A172 (cell line): ENCODE results near the gene GPR15. TPM values are rescaled to one million over a fixed set of nuclear protein-coding genes. Genes with fewer than 3 reads are reported as not detected.

ENCODE experiments used
- DNase-seq: peaks from one replicate; pipeline ENCODE4 v3.0.0-alpha.2; 2015; ENCODE audit warnings: low spot score
- total RNA-seq: library from RNA; depleted of rRNA; stranded (reverse); fragments of >200 nt; shearing (Covaris generic); gene quantifications from 2 replicates; pipeline ENCODE4 v1.2.3, GENCODE V29; 2014

GPR15 gene
- total RNA-seq, 1 experiment from 2014 or later = not detected

DNA sequence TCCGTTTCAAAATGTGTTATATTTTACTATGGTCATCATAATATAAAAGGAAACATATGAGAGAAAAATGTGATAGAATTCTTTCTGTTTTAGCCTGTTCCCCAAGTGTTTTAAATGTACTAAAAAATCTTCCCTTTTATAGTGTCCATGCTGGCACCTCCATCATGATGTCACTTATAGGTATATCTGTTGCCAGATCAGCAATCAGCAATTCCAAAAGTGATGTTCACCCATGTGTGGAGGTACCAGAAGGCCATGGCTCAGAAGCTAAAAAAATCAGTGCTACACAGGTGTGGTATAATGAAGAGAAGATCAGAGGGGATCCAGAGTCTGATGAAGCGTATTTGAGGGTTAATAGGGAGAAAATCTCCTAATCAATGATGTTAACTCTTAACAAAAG lies 1.1 kb upstream of the GPR15 start:
- no peak for DNase-seq

DNA sequence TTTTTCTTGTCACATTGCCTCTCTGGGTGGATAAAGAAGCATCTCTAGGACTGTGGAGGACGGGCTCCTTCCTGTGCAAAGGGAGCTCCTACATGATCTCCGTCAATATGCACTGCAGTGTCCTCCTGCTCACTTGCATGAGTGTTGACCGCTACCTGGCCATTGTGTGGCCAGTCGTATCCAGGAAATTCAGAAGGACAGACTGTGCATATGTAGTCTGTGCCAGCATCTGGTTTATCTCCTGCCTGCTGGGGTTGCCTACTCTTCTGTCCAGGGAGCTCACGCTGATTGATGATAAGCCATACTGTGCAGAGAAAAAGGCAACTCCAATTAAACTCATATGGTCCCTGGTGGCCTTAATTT lies 478 bp downstream of the GPR15 start:
- DNase-seq = no peak

DNA sequence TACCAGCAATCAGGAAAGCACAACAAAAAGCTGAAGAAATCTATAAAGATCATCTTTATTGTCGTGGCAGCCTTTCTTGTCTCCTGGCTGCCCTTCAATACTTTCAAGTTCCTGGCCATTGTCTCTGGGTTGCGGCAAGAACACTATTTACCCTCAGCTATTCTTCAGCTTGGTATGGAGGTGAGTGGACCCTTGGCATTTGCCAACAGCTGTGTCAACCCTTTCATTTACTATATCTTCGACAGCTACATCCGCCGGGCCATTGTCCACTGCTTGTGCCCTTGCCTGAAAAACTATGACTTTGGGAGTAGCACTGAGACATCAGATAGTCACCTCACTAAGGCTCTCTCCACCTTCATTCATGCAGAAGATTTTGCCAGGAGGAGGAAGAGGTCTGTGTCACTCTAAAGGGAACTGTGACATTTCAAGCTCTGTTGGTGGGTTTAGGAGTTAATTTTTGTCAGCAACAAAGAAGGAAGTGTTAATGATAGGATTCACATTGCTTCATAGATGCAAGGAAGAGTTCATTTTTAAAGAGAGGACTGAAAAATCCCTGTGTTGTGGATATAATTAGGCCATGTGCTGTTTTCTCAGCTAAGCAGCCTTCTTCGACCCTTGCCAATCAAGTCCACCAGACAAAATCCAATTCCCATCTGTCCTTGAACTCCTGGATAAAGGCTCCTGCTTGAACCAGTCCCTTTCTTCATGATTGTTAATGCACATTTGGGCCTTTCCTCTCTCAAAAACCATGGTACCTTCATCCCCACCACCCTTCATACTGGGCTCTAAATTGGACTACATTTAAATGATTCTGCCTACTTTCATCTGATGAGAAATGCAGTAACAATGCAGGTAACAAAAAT lies 1.2 kb downstream of the GPR15 start:
- DNase-seq = no peak

DNA sequence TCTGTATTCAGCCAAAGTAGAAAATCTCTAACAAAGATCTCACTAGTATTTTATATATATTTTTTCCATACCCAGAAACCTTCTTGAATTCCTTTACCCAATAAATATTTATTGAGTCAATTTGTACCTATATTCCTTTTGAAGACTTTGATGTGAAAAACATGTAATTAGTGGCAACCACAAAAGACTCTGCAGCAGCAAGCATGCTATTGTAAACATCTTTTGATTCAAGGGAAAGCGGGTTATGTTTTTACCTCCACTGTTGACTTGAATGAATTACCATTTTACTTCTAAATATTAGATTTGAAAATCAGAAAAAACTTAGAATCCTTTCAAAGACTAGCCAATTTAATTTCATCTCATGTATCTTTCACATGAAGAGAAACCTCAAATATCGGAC lies 2.4 kb downstream of the GPR15 start:
- DNase-seq = no peak

DNA sequence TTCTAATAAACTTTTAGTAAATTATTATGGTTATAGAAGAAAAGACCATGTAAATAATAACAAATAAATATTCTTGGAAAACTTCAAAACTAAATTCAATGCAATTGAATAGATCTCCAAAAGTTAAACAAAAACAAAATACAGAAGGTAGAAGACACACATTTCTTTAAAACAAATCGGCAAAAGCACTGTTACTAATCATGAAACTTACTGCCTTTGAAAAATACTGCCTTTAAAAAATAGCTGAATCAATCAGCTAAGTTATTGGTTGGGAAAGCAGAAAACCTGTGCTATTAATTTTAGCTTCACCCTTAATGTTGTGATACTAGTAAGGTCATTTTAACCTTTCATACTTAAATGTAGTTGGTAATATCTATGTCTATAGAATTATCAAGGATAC lies 3.0 kb downstream of the GPR15 start:
- DNase-seq = no peak

GRCh38 chr3:98536456-98537017 lies 4.8 kb downstream of the GPR15 start:
- DNase-seq = no peak

DNA sequence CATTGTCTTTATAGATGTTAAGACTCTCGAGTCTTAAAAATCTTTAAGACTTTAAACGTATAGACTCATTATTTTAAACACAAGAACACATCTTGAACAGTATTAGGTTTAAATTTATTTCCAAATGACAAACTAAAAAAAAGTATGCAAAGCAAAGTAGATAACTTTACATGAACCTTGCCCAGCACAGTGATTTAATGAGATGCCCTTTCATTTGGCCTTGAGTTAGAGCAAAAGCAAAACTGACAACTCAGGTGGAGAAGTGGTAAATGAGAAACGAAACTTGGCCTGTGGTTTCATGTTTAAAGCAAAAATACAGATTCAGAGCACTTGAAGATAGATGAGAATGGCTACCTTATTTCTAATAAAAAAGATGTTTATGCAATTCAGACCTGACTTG lies 8.6 kb downstream of the GPR15 start:
- DNase-seq = no peak

GRCh38 chr3:98541695-98542094 lies 9.9 kb downstream of the GPR15 start:
- DNase-seq = no peak

GRCh38 chr3:98542623-98543022 lies 10.8 kb downstream of the GPR15 start:
- DNase-seq = no peak

DNA sequence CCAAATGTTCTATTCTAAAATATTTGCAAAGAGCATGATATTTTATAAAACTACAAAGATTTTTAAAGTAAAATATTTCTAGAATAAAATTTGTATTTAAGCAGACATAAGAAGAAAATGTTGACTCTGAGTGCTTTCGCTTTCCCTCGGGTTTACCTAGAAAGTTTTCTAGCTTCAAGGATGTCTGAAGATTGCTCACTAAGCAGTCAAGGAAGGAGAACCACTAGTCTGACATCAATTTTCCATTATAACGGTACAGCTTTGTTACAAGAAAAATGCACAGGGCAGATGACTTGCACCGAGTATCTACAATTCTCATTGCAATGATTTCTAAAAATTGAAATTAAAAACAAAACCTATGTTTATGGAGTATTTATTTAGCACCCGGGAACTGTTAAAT lies 14.2 kb downstream of the GPR15 start:
- DNase-seq = no peak

- DNase-seq = no peak
Measured at GRCh38 chr3:98548544-98548943, 16.8 kb downstream of the GPR15 start.

DNA sequence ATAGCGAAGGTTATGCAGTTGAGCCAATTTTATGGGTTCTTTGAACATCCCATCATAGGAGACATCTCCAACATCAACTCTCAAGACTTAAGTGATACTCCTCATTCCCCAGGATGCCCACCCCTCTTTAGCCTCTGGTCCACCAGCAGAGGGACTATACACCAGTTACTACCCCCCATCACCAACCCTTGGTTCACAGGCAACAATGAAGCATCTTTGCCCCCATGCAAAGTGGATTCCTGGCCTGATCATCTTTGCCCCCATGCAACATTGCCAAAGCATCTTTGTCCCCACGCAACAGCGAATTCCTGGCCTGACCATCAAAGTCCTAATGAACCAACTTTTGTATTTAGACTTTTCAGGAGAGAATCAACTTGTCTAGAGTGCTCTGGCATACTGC lies 19.1 kb downstream of the GPR15 start:
- DNase-seq = no peak

GRCh38 chr3:98551236-98551635 lies 19.5 kb downstream of the GPR15 start:
- DNase-seq = no peak

DNA sequence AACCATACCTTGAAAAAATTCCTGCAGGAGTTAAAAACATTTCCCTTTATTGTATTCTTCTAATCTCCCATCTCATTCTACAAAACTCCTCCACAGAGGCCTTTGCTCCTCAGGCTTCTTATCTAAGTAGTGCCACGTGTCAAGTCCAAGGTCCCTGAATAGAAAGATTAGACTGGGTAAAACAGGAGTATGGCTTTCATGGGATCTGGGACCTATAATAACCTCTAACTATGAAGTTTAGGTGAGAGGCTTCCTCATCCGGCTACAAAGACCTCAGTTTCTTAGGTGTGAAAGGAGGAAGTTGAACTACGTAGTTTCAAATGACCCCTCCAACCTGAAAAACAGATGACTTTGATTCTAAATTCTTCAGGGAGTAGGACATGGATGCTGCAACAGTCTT lies 20.0 kb downstream of the GPR15 start:
- no peak for DNase-seq

DNA sequence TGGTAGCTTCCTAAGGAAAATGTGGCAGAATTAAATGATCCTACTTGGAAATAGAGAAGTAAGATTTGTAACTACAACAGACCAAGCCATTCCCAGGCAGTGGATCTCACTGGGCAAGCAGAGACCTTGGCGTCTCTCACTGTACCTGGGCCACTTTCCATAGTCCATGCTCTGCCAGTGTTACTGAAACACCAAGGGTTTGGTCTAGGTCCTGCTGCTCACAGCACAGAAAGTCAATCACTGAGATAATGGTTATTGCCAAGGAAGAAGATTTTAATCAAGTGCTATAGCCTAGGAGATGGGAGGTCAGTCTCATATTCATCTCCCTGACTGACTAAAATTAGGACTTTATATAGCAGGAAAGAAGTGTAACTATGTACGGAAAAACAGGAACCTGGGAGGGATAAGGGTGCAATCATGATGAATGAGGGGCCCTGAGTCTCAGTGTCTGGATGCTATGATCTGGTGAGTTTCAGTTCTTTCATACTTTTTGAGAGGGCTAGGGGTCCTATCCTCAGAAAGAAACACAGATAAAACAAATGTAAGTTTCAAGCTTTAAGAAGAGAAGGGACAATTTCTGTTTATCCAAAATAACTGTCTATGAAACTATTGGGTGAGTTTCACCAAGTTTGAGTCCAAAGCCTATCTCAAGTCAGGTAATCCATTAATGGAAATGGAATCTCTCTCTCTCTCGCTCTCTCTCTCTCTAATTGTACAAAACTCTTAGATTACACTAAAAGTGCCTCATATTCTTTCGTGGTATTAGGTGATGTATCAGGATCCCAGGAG lies 20.6 kb downstream of the GPR15 start:
- DNase-seq = no peak

- no peak for DNase-seq
Measured at GRCh38 chr3:98553021-98553563, 21.3 kb downstream of the GPR15 start.

DNA sequence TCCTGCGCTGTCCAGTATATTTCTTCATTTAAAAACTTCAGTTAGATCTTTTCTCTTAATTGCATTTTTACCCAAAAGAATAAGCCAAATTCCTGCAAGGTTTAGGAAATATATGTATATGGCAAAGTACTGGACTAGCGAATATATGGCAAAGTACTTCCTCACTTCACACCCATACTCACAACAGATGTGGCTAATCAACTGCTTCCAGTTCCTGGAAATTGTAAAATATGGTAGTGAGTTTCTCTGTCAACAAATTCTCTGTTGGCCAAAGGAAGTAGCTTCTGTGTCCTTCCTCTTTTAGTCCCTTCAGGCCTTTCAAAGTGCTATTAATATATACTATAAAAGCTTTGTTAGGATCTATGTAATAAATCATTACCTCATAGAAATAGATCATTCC lies 22.0 kb downstream of the GPR15 start:
- no peak for DNase-seq

DNA sequence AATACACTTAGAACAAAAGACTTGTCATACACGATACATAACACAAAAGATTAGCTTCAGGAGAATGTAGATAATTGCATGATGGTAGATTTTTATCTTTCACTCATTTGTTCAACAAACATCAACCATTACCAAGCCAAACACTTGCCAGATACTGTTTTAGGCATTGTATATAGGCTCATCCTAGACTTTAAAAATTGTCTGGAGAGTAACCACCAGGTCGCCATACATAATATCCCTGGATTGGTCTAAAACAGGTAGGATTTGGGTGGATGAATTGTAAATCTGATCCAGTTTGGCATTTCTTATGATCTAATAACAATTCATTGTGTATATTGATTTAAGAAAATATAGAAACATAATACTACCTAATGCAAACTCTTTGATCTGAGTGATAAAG lies 22.8 kb downstream of the GPR15 start:
- no peak for DNase-seq

DNA sequence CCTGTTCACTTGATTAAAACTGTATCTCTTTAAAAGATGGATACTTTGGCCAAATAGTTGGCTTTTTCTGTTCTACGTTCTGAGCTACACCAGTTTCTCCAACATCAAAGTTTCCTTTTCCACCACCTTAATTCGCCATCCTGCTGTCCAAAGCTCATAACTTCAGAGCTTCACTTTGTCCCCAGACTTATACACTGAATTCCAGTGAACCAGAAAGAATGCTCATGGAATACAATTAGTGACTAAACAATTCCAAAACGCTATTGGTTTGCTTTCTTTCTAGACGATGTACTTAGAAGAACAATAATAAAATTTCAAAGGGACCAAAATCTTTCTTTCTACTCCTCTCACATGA lies 23.2 kb downstream of the GPR15 start:
- DNase-seq = no peak

- DNase-seq = no peak
Measured at GRCh38 chr3:98556164-98557130, 24.7 kb downstream of the GPR15 start.

DNA sequence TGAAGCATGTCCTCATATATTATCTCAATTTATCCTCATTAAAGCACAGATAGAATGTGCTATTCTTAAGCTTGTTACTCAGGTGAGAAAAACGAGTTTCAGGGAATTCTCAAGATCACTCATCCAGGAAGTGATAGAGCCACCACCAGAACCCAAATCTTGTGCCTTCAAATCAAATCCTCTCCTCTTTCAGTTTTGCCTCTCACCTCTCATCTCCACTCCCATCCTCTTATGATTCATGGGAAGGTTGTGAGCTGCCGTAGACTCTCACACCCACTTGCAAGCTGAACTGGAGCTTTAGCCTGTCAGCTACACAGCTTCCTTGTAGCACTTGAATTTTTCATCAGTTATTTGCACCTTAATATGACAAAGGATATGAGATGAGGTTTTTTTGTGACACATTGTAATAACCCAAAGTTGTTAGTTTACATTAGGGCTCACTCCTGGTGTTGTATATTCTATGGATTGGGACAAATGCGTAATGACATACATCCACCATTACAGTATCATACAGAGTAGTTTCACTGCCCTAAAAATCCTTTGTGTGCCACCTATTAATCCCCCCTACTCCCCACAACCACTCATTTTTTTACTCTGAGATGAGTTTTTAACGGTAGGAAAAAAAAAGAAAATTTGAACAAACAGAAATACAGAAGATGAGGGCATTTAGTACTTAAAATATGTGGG lies 25.7 kb downstream of the GPR15 start:
- no peak for DNase-seq
